Measurements from ENCODE around the gene CEP112. TPM values are rescaled to one million over a fixed set of nuclear protein-coding genes. Genes with fewer than 3 reads are reported as not detected.

The CEP112 gene
- total and polyA plus RNA-seq, 10 of the 15 experiments (the other 5 are each of a cell fraction or from before 2014, with no cell fraction given): 0.11 to 3.8 (median 0.32) TPM; not detected in 1

- no peaks in the 10 kb centered on the region for H3K36me3 ChIP-seq (ENCODE audit: control insufficient read depth in 2 of 2, insufficient read depth in 2 of 2, low read length in 1 of 2)
- TF ChIP-seq E2F8 (IDR thresholded peaks at IDR 0.05; ENCODE audit: low read depth, partially characterized antibody): no peak
- TF ChIP-seq SUZ12 (IDR thresholded peaks at IDR 0.05; ENCODE audit: unreplicated experiment): no peak
- TF ChIP-seq HDAC2 (IDR thresholded peaks at IDR 0.05): no peak
- TF ChIP-seq CREB1 (IDR thresholded peaks at IDR 0.05; ENCODE audit: low read depth): no peak
- no peak for TF ChIP-seq ZNF207 (IDR thresholded peaks at IDR 0.05; ENCODE audit: borderline replicate concordance)
- TF ChIP-seq RFX5 (IDR thresholded peaks at IDR 0.05; ENCODE audit: low read depth, low read length): no peak
- no peak for TF ChIP-seq BCLAF1 (IDR thresholded peaks at IDR 0.05)
- TF ChIP-seq KDM1A (IDR thresholded peaks at IDR 0.05; ENCODE audit: borderline replicate concordance): no peak
- no peak for TF ChIP-seq IRF4 (IDR thresholded peaks at IDR 0.05; ENCODE audit: low read depth, low read length)
- TF ChIP-seq IRF3 (IDR thresholded peaks at IDR 0.05): no peak
- no peak for TF ChIP-seq SPI1 (IDR thresholded peaks at IDR 0.05; ENCODE audit: borderline replicate concordance, insufficient read depth, low read depth, low read length)
- TF ChIP-seq SIN3A (IDR thresholded peaks at IDR 0.05; ENCODE audit: low read depth, low read length): no peak
- no peak for TF ChIP-seq IRF5 (IDR thresholded peaks at IDR 0.05; ENCODE audit: borderline replicate concordance)
- FAIRE-seq (no peak), ATAC-seq (no peak), DNase-seq (ENCODE audit: low read depth, low spot score) (no peak)
- H3K79me2 ChIP-seq (ENCODE audit: control insufficient read depth, insufficient read depth, low read length): no peaks in the 10 kb centered on the region
- no TSS peak for BruUV-seq (replicated peaks)
- RAD21 ChIA-PET (ENCODE audit: unreplicated experiment): interaction anchor here (0.8 kb wide), 1 partner anchor 51 kb away, joined by 4 read pairs; no protein-coding TSS in a partner anchor
- intact Hi-C loops (cut with micrococcal nuclease; ENCODE audit: unreplicated experiment): no loop called here
- no peak overlapping the region for H3K9ac ChIP-seq (ENCODE audit: control insufficient read depth, insufficient read depth, low read length)
- POLR2A ChIA-PET: interaction anchor here (0.6 kb wide), 1 partner anchor 129 kb away, joined by 4 read pairs; no protein-coding TSS in a partner anchor
- SMC1A ChIA-PET (ENCODE audit: uncharacterized antibody, unreplicated experiment): interaction anchor here (0.8 to 1.3 kb wide), 3 partner anchors 9 to 104 kb away, joined by 3 to 5 read pairs (median 5); no protein-coding TSS in a partner anchor
- H4K20me1 ChIP-seq (ENCODE audit: control insufficient read depth, insufficient read depth): no peaks in the 10 kb centered on the region
- H3K9me3 ChIP-seq (replicated peaks; ENCODE audit: control insufficient read depth, insufficient read depth, low read length): no peaks in the 10 kb centered on the region
- H3K4me2 ChIP-seq (ENCODE audit: control insufficient read depth, insufficient read depth): no peak overlapping the region
- peaks cover 4% of the 10 kb centered on the region; the same call in 1 of the 2 replicates for H3K4me1 ChIP-seq (ENCODE audit: control insufficient read depth, insufficient read depth, low read length)
- no peak overlapping the region for H3K4me3 ChIP-seq
- CTCF ChIA-PET: no interaction called here
- H3K27ac ChIP-seq (ENCODE audit: control insufficient read depth, insufficient read depth): no peak overlapping the region
- no peaks in the 10 kb centered on the region for H3K27me3 ChIP-seq (replicated peaks in 1 of 2; ENCODE audit: control insufficient read depth in 2 of 2, insufficient read depth in 2 of 2, low read length in 1 of 2)
- no CpG with 5 or more reads among the region's 1 CpG for WGBS (ENCODE audit: insufficient coverage, insufficient replicate concordance, low lambda C conversion rate, missing lambda C conversion rate)
- no peak overlapping the region for H2AFZ ChIP-seq (ENCODE audit: control insufficient read depth, low read depth, low read length)
- in situ Hi-C loops (cut with MboI): no loop called here
These were observed 531.9 kb downstream of the CEP112 start for GRCh38 chr17:65660078-65660477.

All from GM12878 (cell line).